Activated naive CD4-positive, alpha-beta T cell treated with anti-CD3 and anti-CD28 coated beads for 36 hours (primary cell): Measurements from ENCODE around the gene C1orf56. TPM values are rescaled to one million over a fixed set of nuclear protein-coding genes. Genes with fewer than 3 reads are reported as not detected.

Source experiments
- CTCF ChIA-PET: fragments of 350-600 bp; sonication (Branson Sonifier 250); formaldehyde crosslinking; loops from one replicate; lab custom pipeline; 2021; ENCODE audit warnings: antibody characterized with exemption; lab: Charles Lee
- DNase-seq: peaks from one replicate; pipeline ENCODE4 v3.0.0-alpha.2; 2020
- H3K27ac Mint-ChIP-seq: one replicate; pipeline ENCODE4 v1.8.0; 2021; ENCODE audit warnings: mild to moderate bottlenecking, mixed read lengths
- H3K27me3 Mint-ChIP-seq: one replicate; pipeline ENCODE4 v1.8.0; 2021; ENCODE audit warnings: low read depth, mixed read lengths
- H3K36me3 Mint-ChIP-seq: one replicate; pipeline ENCODE4 v1.8.0; 2021; ENCODE audit warnings: low read depth, mixed read lengths
- H3K4me1 Mint-ChIP-seq: one replicate; pipeline ENCODE4 v1.8.0; 2021; ENCODE audit warnings: low read depth, mixed read lengths
- H3K4me3 Mint-ChIP-seq: one replicate; pipeline ENCODE4 v1.8.0; 2021; ENCODE audit warnings: mild to moderate bottlenecking, moderate library complexity, mixed read lengths
- H3K9me3 Mint-ChIP-seq: one replicate; pipeline ENCODE4 v1.8.0; 2021; ENCODE audit warnings: mixed read lengths
- intact Hi-C: fragments of 100-400 bp; cut with micrococcal nuclease; formaldehyde crosslinking; loops from one replicate; pipeline ENCODE4 v1.15.1; 2023
- total RNA-seq, 2 experiments: library from RNA; stranded (reverse); gene quantifications; one replicate each; pipeline ENCODE4 v1.2.3, GENCODE V29; 2021

Gene C1orf56
- total RNA-seq, 2 experiments from 2014 or later: 0.49 to 0.57 TPM

- no peaks in the 10 kb centered on the region for H3K27me3 Mint-ChIP-seq
- peak overlapping the region; percentile 2 for H3K27ac Mint-ChIP-seq
- intact Hi-C loops: no loop called here
- H3K4me1 Mint-ChIP-seq: peaks cover 56% of the 10 kb centered on the region
- CTCF ChIA-PET: interaction anchor here (0.6 to 1.9 kb wide), 3 partner anchors 27 to 663 kb away, joined by 3 to 8 read pairs (median 5); no protein-coding TSS in a partner anchor
- H3K9me3 Mint-ChIP-seq: no peaks in the 10 kb centered on the region
- H3K4me3 Mint-ChIP-seq: no peak overlapping the region
- no peak for DNase-seq
- peaks cover 33% of the 10 kb centered on the region for H3K36me3 Mint-ChIP-seq
Observed at GRCh38 chr1:151051356-151052009, 3.9 kb downstream of the C1orf56 start.

- no peak for DNase-seq
- H3K27ac Mint-ChIP-seq: peak overlapping the region; percentile 98
- CTCF ChIA-PET: interaction anchor here (0.5 to 1.3 kb wide), 6 partner anchors 8 to 494 kb away, joined by 3 to 5 read pairs (median 4); no protein-coding TSS in a partner anchor
- H3K27me3 Mint-ChIP-seq: no peaks in the 10 kb centered on the region
- peaks cover 44% of the 10 kb centered on the region for H3K4me1 Mint-ChIP-seq
- H3K9me3 Mint-ChIP-seq: no peaks in the 10 kb centered on the region
- intact Hi-C loops: loop anchor here (5.0 kb wide), 4 partner anchors 128 to 688 kb away; partner anchors contain the start of genes ARNT and SETDB1
- H3K36me3 Mint-ChIP-seq: peaks cover 60% of the 10 kb centered on the region
- peak overlapping the region; percentile 86 for H3K4me3 Mint-ChIP-seq
Observed at GRCh38 chr1:151054971-151055547, 7.5 kb downstream of the C1orf56 start.

- Mint-ChIP-seq H3K9me3 (no peaks in the 10 kb centered on the region), H3K36me3 (peaks cover 60% of the 10 kb centered on the region), H3K4me1 (peaks cover 45% of the 10 kb centered on the region), H3K4me3 (peak overlapping the region; percentile 86), H3K27me3 (no peaks in the 10 kb centered on the region), H3K27ac (peak overlapping the region; percentile 98)
- intact Hi-C loops: loop anchor here (5.0 kb wide), 4 partner anchors 128 to 688 kb away; partner anchors contain the start of genes ARNT and SETDB1
- CTCF ChIA-PET: interaction anchor here (1.2 to 1.3 kb wide), 4 partner anchors 9 to 494 kb away, joined by 3 to 4 read pairs (median 4); no protein-coding TSS in a partner anchor
- no peak for DNase-seq
Observed at GRCh38 chr1:151055581-151055980, 8.0 kb downstream of the C1orf56 start.

GRCh38 chr1:151056149-151056548 is 8.6 kb downstream of the C1orf56 start:
- CTCF ChIA-PET: interaction anchor here (0.6 to 2.6 kb wide), 5 partner anchors 9 to 495 kb away, joined by 3 to 14 read pairs (median 3); partner anchors contain the start of gene C1orf56
- intact Hi-C loops: loop anchor here (5.0 kb wide), 4 partner anchors 129 to 689 kb away; partner anchors contain the start of genes ARNT and SETDB1
- peak overlapping the region; percentile 86 for H3K4me3 Mint-ChIP-seq
- peaks cover 60% of the 10 kb centered on the region for H3K36me3 Mint-ChIP-seq
- no peak for DNase-seq
- no peaks in the 10 kb centered on the region for H3K27me3 Mint-ChIP-seq
- H3K4me1 Mint-ChIP-seq: peaks cover 49% of the 10 kb centered on the region
- H3K27ac Mint-ChIP-seq: peak overlapping the region; percentile 98
- H3K9me3 Mint-ChIP-seq: no peaks in the 10 kb centered on the region

GRCh38 chr1:151058692-151059091 is 11.1 kb downstream of the C1orf56 start:
- H3K9me3 Mint-ChIP-seq: no peaks in the 10 kb centered on the region
- no peak for DNase-seq
- H3K27me3 Mint-ChIP-seq: no peaks in the 10 kb centered on the region
- H3K4me3 Mint-ChIP-seq: peak overlapping the region; percentile 86
- intact Hi-C loops: loop anchor here (1.0 to 5.0 kb wide), 7 partner anchors 12 to 691 kb away; partner anchors contain the start of genes ARNT, GABPB2 and SETDB1
- H3K4me1 Mint-ChIP-seq: peaks cover 55% of the 10 kb centered on the region
- peaks cover 49% of the 10 kb centered on the region for H3K36me3 Mint-ChIP-seq
- peak overlapping the region; percentile 98 for H3K27ac Mint-ChIP-seq
- CTCF ChIA-PET: interaction anchor here (0.5 to 2.6 kb wide), 10 partner anchors 11 to 54 kb away, joined by 3 to 14 read pairs (median 3); partner anchors contain the start of genes C1orf56 and MINDY1

GRCh38 chr1:151059109-151060006 is 11.8 kb downstream of the C1orf56 start, which contains the start of gene CDC42SE1:
Gene CDC42SE1 (minus strand): TSS chr1:151059622. CDS start chr1:151055730, 3,892 bp downstream.
- peaks cover 53% of the 10 kb centered on the region for H3K4me1 Mint-ChIP-seq
- peak within 1 kb of the TSS; percentile 98 for H3K27ac Mint-ChIP-seq
- intact Hi-C loops: loop anchor here (1.0 to 5.0 kb wide), 6 partner anchors 11 to 692 kb away; partner anchors contain the start of genes ARNT, GABPB2 and SETDB1
- DNase-seq: peak; percentile 86
- peak within 1 kb of the TSS; percentile 86 for H3K4me3 Mint-ChIP-seq
- H3K27me3 Mint-ChIP-seq: no peaks in the 10 kb centered on the region
- CTCF ChIA-PET: interaction anchor here (0.9 to 1.6 kb wide), 8 partner anchors 10 to 96 kb away, joined by 3 to 9 read pairs (median 3); partner anchors contain the start of gene C1orf56
- peaks cover 45% of the 10 kb centered on the region for H3K36me3 Mint-ChIP-seq
- no peaks in the 10 kb centered on the region for H3K9me3 Mint-ChIP-seq

- peak; percentile 49 for DNase-seq
Observed at GRCh38 chr1:151060007-151060656, 12.6 kb downstream of the C1orf56 start, which contains the start of gene MLLT11. Gene MLLT11 (plus strand): TSS chr1:151060397. CDS start chr1:151067225, 6,828 bp downstream.

GRCh38 chr1:151060657-151061421 is 13.3 kb downstream of the C1orf56 start:
- Mint-ChIP-seq H3K4me3 (peak overlapping the region; percentile 86), H3K4me1 (peaks cover 38% of the 10 kb centered on the region), H3K36me3 (peaks cover 34% of the 10 kb centered on the region), H3K27me3 (no peaks in the 10 kb centered on the region), H3K27ac (peak overlapping the region; percentile 98), H3K9me3 (no peaks in the 10 kb centered on the region)
- DNase-seq: no peak
- CTCF ChIA-PET: interaction anchor here (0.5 to 1.8 kb wide), 8 partner anchors 9 to 575 kb away, joined by 3 to 9 read pairs (median 4); partner anchors contain the start of gene GABPB2
- intact Hi-C loops: no loop called here

More at GRCh38 chr1:151060007-151060656, 12.6 kb downstream of the C1orf56 start, which contains the start of gene MLLT11:
- CTCF ChIA-PET: interaction anchor here (0.6 to 1.8 kb wide), 9 partner anchors 10 to 95 kb away, joined by 3 to 9 read pairs (median 4); partner anchors contain the start of gene C1orf56
- Mint-ChIP-seq H3K36me3 (peaks cover 40% of the 10 kb centered on the region), H3K27me3 (no peaks in the 10 kb centered on the region), H3K27ac (peak within 1 kb of the TSS; percentile 98), H3K4me1 (peaks cover 45% of the 10 kb centered on the region), H3K9me3 (no peaks in the 10 kb centered on the region), H3K4me3 (peak within 1 kb of the TSS; percentile 86)
- intact Hi-C loops: no loop called here

GRCh38 chr1:151061704-151062103 is 14.2 kb downstream of the C1orf56 start:
- no peak for DNase-seq
- Mint-ChIP-seq H3K27me3 (no peaks in the 10 kb centered on the region), H3K9me3 (no peaks in the 10 kb centered on the region), H3K4me1 (peaks cover 29% of the 10 kb centered on the region), H3K36me3 (peaks cover 25% of the 10 kb centered on the region), H3K4me3 (no peak overlapping the region), H3K27ac (no peak overlapping the region)
- intact Hi-C loops: no loop called here
- CTCF ChIA-PET: interaction anchor here (0.6 to 1.8 kb wide), 9 partner anchors 8 to 273 kb away, joined by 3 to 9 read pairs (median 3); partner anchors contain the start of genes C1orf56 and GABPB2

GRCh38 chr1:151062741-151063371 is 15.3 kb downstream of the C1orf56 start:
- intact Hi-C loops: no loop called here
- peak overlapping the region; percentile 9 for H3K27ac Mint-ChIP-seq
- H3K4me3 Mint-ChIP-seq: no peak overlapping the region

More at GRCh38 chr1:151062741-151063371, 15.3 kb downstream of the C1orf56 start:
- peaks cover 14% of the 10 kb centered on the region for H3K36me3 Mint-ChIP-seq
- DNase-seq: no peak
- CTCF ChIA-PET: interaction anchor here (0.6 to 1.8 kb wide), 9 partner anchors 9 to 94 kb away, joined by 3 to 5 read pairs (median 4); partner anchors contain the start of genes C1orf56 and TNFAIP8L2
- H3K4me1 Mint-ChIP-seq: peaks cover 25% of the 10 kb centered on the region
- H3K9me3 Mint-ChIP-seq: no peaks in the 10 kb centered on the region
- H3K27me3 Mint-ChIP-seq: no peaks in the 10 kb centered on the region
